H9 (cell line): ENCODE data around the gene KIZ. TPM values are rescaled to one million over a fixed set of nuclear protein-coding genes. Genes with fewer than 3 reads are reported as not detected.

Experiments
- DNase-seq: peaks from one replicate; pipeline ENCODE4 v3.0.0-alpha.2; 2017
- H2AFZ ChIP-seq: one replicate; pipeline ENCODE4 v1.6.1; 2013; ENCODE audit warnings: mild to moderate bottlenecking, low read length, control low read depth, moderate library complexity
- H2AK5ac ChIP-seq: 2 replicates; pipeline ENCODE4 v1.6.1; 2013; ENCODE audit warnings: low read length, control low read depth, mixed read lengths; ENCODE audit not compliant: insufficient read length
- H2BK120ac ChIP-seq: one replicate; pipeline ENCODE4 v1.6.1; 2013; ENCODE audit warnings: low read depth, mild to moderate bottlenecking, low read length, control low read depth, inconsistent platforms; ENCODE audit not compliant: poor library complexity, severe bottlenecking
- H2BK12ac ChIP-seq: 2 replicates; pipeline ENCODE4 v1.6.1; 2013; ENCODE audit warnings: low read length, control low read depth, mixed read lengths, low read depth; ENCODE audit not compliant: insufficient read length
- H2BK15ac ChIP-seq: 2 replicates; pipeline ENCODE4 v1.6.1; 2013; ENCODE audit warnings: low read depth, low read length, control low read depth
- H2BK20ac ChIP-seq: one replicate; pipeline ENCODE4 v1.6.1; 2013; ENCODE audit warnings: low read depth, mild to moderate bottlenecking, low read length, control low read depth, inconsistent platforms; ENCODE audit not compliant: poor library complexity, severe bottlenecking
- H2BK5ac ChIP-seq: 2 replicates; pipeline ENCODE4 v1.6.1; 2013; ENCODE audit warnings: low read length, control low read depth, mixed read lengths; ENCODE audit not compliant: insufficient read length
- H3K14ac ChIP-seq: 2 replicates; pipeline ENCODE4 v1.6.1; 2013; ENCODE audit warnings: low read length, control low read depth; ENCODE audit not compliant: insufficient read depth
- H3K18ac ChIP-seq: 2 replicates; pipeline ENCODE4 v1.6.1; 2013; ENCODE audit warnings: low read depth, mild to moderate bottlenecking, mixed read lengths, low read length, control low read depth; ENCODE audit not compliant: insufficient read length
- H3K23ac ChIP-seq: 2 replicates; pipeline ENCODE4 v1.6.1; 2013; ENCODE audit warnings: low read length, control low read depth, mixed read lengths, low read depth; ENCODE audit not compliant: insufficient read length
- H3K23me2 ChIP-seq: 2 replicates; pipeline ENCODE4 v1.6.1; 2013; ENCODE audit warnings: low read depth, mild to moderate bottlenecking, mixed read lengths, low read length, control low read depth; ENCODE audit not compliant: insufficient read length, poor library complexity, severe bottlenecking
- H3K27ac ChIP-seq: 2 replicates; pipeline ENCODE4 v1.5.1; 2013; ENCODE audit warnings: low read length, control low read depth, mixed read lengths, low read depth; ENCODE audit not compliant: insufficient read length
- H3K27me3 ChIP-seq: 2 replicates; pipeline ENCODE4 v1.6.1; 2013; ENCODE audit warnings: low read length, control low read depth, inconsistent platforms; ENCODE audit not compliant: insufficient read depth
- H3K4ac ChIP-seq: 2 replicates; pipeline ENCODE4 v1.6.1; 2013; ENCODE audit warnings: low read depth, mild to moderate bottlenecking, control low read depth, inconsistent platforms, low read length, moderate library complexity
- H3K4me1 ChIP-seq: 2 replicates; pipeline ENCODE4 v1.6.1; 2013; ENCODE audit warnings: low read length, control low read depth, inconsistent platforms; ENCODE audit not compliant: insufficient read depth
- H3K4me2 ChIP-seq: 2 replicates; pipeline ENCODE4 v1.6.1; 2013; ENCODE audit warnings: low read length, control low read depth, mixed read lengths; ENCODE audit not compliant: insufficient read length, insufficient read depth
- H3K56ac ChIP-seq: 2 replicates; pipeline ENCODE4 v1.6.1; 2013; ENCODE audit warnings: low read depth, mild to moderate bottlenecking, mixed read lengths, low read length, control low read depth; ENCODE audit not compliant: insufficient read length
- H3K79me1 ChIP-seq: 2 replicates; pipeline ENCODE4 v1.6.1; 2013; ENCODE audit warnings: low read depth, mild to moderate bottlenecking, moderate library complexity, low read length, control low read depth, inconsistent platforms; ENCODE audit not compliant: insufficient read depth, poor library complexity, severe bottlenecking
- H3K79me2 ChIP-seq: 2 replicates; pipeline ENCODE4 v1.6.1; 2013; ENCODE audit warnings: low read length, control low read depth, inconsistent platforms; ENCODE audit not compliant: insufficient read depth
- H3K9ac ChIP-seq: 2 replicates; pipeline ENCODE4 v1.6.1; 2013; ENCODE audit warnings: low read length, control low read depth, mixed read lengths; ENCODE audit not compliant: insufficient read length; ENCODE audit errors: extremely low read depth
- H3K9me3 ChIP-seq: one replicate; pipeline ENCODE4 v1.6.1; 2013; ENCODE audit warnings: low read depth, low read length, inconsistent platforms; ENCODE audit not compliant: control insufficient read depth
- H3T11ph ChIP-seq: one replicate; pipeline ENCODE4 v1.6.1; 2013; ENCODE audit warnings: mild to moderate bottlenecking, low read length, control low read depth, inconsistent platforms
- H4K20me1 ChIP-seq: one replicate; pipeline ENCODE4 v1.6.1; 2013; ENCODE audit not compliant: control insufficient read depth, insufficient read length, insufficient read depth
- H4K5ac ChIP-seq: 2 replicates; pipeline ENCODE4 v1.6.1; 2013; ENCODE audit warnings: low read depth, mild to moderate bottlenecking, mixed read lengths, low read length, control low read depth; ENCODE audit not compliant: insufficient read length
- H4K8ac ChIP-seq: replicated peaks from 2 replicates; pipeline ENCODE4 v1.6.1; 2013; ENCODE audit warnings: low read length, control low read depth, mixed read lengths, low read depth; ENCODE audit not compliant: insufficient read length
- H4K91ac ChIP-seq: 2 replicates; pipeline ENCODE4 v1.6.1; 2013; ENCODE audit warnings: low read depth, mild to moderate bottlenecking, moderate library complexity, mixed read lengths, low read length, control low read depth; ENCODE audit not compliant: insufficient read length
- H3K27ac Mint-ChIP-seq, 3 experiments: 2 replicates in 2 of 3; 3 replicates in 1 of 3; pipeline ENCODE4 v1.8.0; 2020 to 2021; ENCODE audit warnings: mixed read lengths in 3 of 3, mild to moderate bottlenecking in 1 of 3, moderate library complexity in 1 of 3
- H3K27me3 Mint-ChIP-seq: 2 replicates; pipeline ENCODE4 v1.8.0; 2021; ENCODE audit warnings: low read depth, mild to moderate bottlenecking, moderate library complexity, mixed read lengths
- H3K36me3 Mint-ChIP-seq, 3 experiments: 2 replicates in 2 of 3; 3 replicates in 1 of 3; pipeline ENCODE4 v1.8.0; 2020 to 2021; ENCODE audit warnings: low read depth in 3 of 3, mixed read lengths in 3 of 3; ENCODE audit not compliant: insufficient read depth in 1 of 3
- H3K4me1 Mint-ChIP-seq, 2 experiments: 2 replicates each; pipeline ENCODE4 v1.8.0; 2020; ENCODE audit warnings: mixed read lengths in 2 of 2
- H3K4me3 Mint-ChIP-seq, 2 experiments: 2 replicates in 1 of 2; 3 replicates in 1 of 2; pipeline ENCODE4 v1.8.0; 2020 to 2021; ENCODE audit warnings: mild to moderate bottlenecking in 2 of 2, mixed read lengths in 2 of 2, moderate library complexity in 1 of 2
- H3K9me3 Mint-ChIP-seq, 2 experiments: 2 replicates in 1 of 2; 3 replicates in 1 of 2; pipeline ENCODE4 v1.8.0; 2020; ENCODE audit warnings: mild to moderate bottlenecking in 2 of 2, mixed read lengths in 2 of 2, moderate library complexity in 1 of 2
- CTCF ChIP-seq: fragments of 200-600 bp; sonication (generic); conservative IDR thresholded peaks from 3 replicates; pipeline ENCODE4 v1.8.0; 2021; ENCODE audit warnings: antibody characterized with exemption, mild to moderate bottlenecking
- WGBS: extraction: QIAGEN DNeasy Blood & Tissue Kit; methylation state at CpG from one replicate; pipeline ENCODE4 v1.1.7; 2013; ENCODE audit warnings: missing lambda C conversion rate, low lambda C conversion rate, mixed read lengths; ENCODE audit not compliant: insufficient read length; ENCODE audit errors: extremely low coverage; 5-methylcytosine and 5-hydroxymethylcytosine counted together
- total RNA-seq: library from RNA; stranded (reverse); gene quantifications from 2 replicates; pipeline ENCODE4 v1.2.1, GENCODE V29; 2021

KIZ gene
- total RNA-seq, 1 experiment from 2014 or later, result 29.3 TPM

GRCh38 chr20:21090721-21091120, 35.2 kb upstream of the KIZ start:
- Histone ChIP-seq H4K5ac (no peak overlapping the region), H3K14ac (no peak overlapping the region), H2BK12ac (no peak overlapping the region), H3K23me2 (no peaks in the 10 kb centered on the region), H2BK120ac (no peak overlapping the region), H3K27me3 (no peaks in the 10 kb centered on the region), H4K91ac (no peak overlapping the region), H2BK15ac (no peak overlapping the region), H2AFZ (no peak overlapping the region), H3K79me2 (no peaks in the 10 kb centered on the region), H3K27ac (no peak overlapping the region), H3K9me3 (no peaks in the 10 kb centered on the region), H3K9ac (no peak overlapping the region), H3K79me1 (no peaks in the 10 kb centered on the region), H3K4me1 (peaks cover 16% of the 10 kb centered on the region; the same call in 1 of the 2 replicates), H3T11ph (no peak overlapping the region), H3K18ac (no peak overlapping the region), H2BK20ac (no peak overlapping the region), H3K23ac (no peak overlapping the region), H4K20me1 (no peaks in the 10 kb centered on the region), H3K4ac (no peak overlapping the region), H4K8ac (no peak overlapping the region), H3K4me2 (peak overlapping the region; percentile 12), H3K56ac (no peak overlapping the region), H2BK5ac (no peak overlapping the region), H2AK5ac (no peak overlapping the region)
- H3K9me3 Mint-ChIP-seq, result no peaks in the 10 kb centered on the region
- peak overlapping the region; percentile 14 to 28; a peak in 4 of 5 replicates for H3K4me3 Mint-ChIP-seq
- WGBS, result no CpG with 5 or more reads among the region's 11 CpGs
- TF ChIP-seq CTCF, result no peak
- DNase-seq, result no peak
- H3K27ac Mint-ChIP-seq, result 0 out of 7 replicates have a peak overlapping the region, but pooled peaks of 1 of the 3 experiments have one; percentile 17
- peaks cover 31 to 47% of the 10 kb centered on the region in 2 experiments for H3K4me1 Mint-ChIP-seq
- H3K27me3 Mint-ChIP-seq, result peaks cover 12% of the 10 kb centered on the region
- no peaks in the 10 kb centered on the region for H3K36me3 Mint-ChIP-seq
